Measurements from ENCODE around the gene MDH1. TPM values are rescaled to one million over a fixed set of nuclear protein-coding genes. Genes with fewer than 3 reads are reported as not detected.

MDH1 gene
- total and polyA plus RNA-seq, 9 of the 15 experiments (the other 6 are each of a cell fraction or from before 2014, with no cell fraction given) = 191 to 1,225 (median 284) TPM

DNA sequence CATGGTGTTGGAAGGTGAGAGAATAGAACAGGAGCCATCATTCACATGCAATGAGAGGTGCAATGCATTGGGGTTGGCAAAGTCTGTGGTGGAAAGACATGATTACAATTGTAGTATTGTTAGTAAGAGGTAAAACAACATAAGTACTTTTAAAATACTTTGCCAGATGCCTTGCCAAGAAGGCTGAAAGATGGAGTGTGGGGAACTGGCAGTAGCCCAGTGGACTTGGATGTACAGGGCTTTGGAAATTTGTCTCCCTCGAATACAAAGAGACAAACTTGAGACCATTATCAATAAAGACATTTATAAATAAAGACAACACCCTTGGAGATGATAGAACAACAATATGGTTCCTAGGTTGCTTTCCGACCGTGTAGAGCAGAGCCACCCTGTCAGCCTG, 62.0 kb downstream of the MDH1 start:
- no peaks in the 10 kb centered on the region for H3K4me1 ChIP-seq (replicated peaks in 1 of 2; ENCODE audit: control insufficient read depth in 2 of 2, insufficient read depth in 2 of 2, low read length in 2 of 2)
- no peaks in the 10 kb centered on the region for H3K9me3 ChIP-seq (replicated peaks; ENCODE audit: control insufficient read depth, insufficient read depth, low read depth, low read length)
- in situ Hi-C loops (cut with MboI) (no loop called here), intact Hi-C loops (cut with micrococcal nuclease) (no loop called here)
- BruUV-seq (replicated peaks) = no TSS peak
- ChIA-PET CTCF (ENCODE audit: low intra/inter-chr PET ratio) (no interaction called here), POLR2A (no interaction called here)
- no peaks in the 10 kb centered on the region; the same call in 1 of the 2 replicates for H4K20me1 ChIP-seq (replicated peaks; ENCODE audit: control insufficient read depth, insufficient read depth, low read length)
- no peak overlapping the region for H3K4me2 ChIP-seq (ENCODE audit: insufficient read depth, low read length)
- H2AFZ ChIP-seq (ENCODE audit: low read depth, low read length) = no peak overlapping the region
- ATAC-seq = no peak
- WGBS (ENCODE audit: insufficient coverage, low coverage, missing lambda C conversion rate) = 0% methylated on average over 3 of the region's 3 CpGs
- no peak overlapping the region for H3K27ac ChIP-seq (ENCODE audit: extremely low read depth, low read depth, low read length)
- FAIRE-seq = no peak
- H3K9ac ChIP-seq (ENCODE audit: insufficient read depth in 1 of 2, low read depth in 2 of 2, low read length in 2 of 2) = no peak overlapping the region
- no peaks in the 10 kb centered on the region for H3K27me3 ChIP-seq (ENCODE audit: control insufficient read depth in 2 of 2, insufficient read depth in 2 of 2, low read length in 2 of 2)
- H3K36me3 ChIP-seq (ENCODE audit: control insufficient read depth, insufficient read depth, low read length) = no peaks in the 10 kb centered on the region
- no peaks in the 10 kb centered on the region for H3K79me2 ChIP-seq (ENCODE audit: control insufficient read depth, insufficient read depth, low read length)
- H3K9me1 ChIP-seq (ENCODE audit: control insufficient read depth, insufficient read depth, low read length) = no peaks in the 10 kb centered on the region
- H3K4me3 ChIP-seq = no peak overlapping the region
- no peak for DNase-seq (ENCODE audit: extremely low read depth in 1 of 4, low spot score in 3 of 4)
- no peak for TF ChIP-seq PPARD (CRISPR knock-in tag; IDR thresholded peaks at IDR 0.05)
- no peak for TF ChIP-seq SMARCA5 (IDR thresholded peaks at IDR 0.05)
- TF ChIP-seq, protein P1, sequence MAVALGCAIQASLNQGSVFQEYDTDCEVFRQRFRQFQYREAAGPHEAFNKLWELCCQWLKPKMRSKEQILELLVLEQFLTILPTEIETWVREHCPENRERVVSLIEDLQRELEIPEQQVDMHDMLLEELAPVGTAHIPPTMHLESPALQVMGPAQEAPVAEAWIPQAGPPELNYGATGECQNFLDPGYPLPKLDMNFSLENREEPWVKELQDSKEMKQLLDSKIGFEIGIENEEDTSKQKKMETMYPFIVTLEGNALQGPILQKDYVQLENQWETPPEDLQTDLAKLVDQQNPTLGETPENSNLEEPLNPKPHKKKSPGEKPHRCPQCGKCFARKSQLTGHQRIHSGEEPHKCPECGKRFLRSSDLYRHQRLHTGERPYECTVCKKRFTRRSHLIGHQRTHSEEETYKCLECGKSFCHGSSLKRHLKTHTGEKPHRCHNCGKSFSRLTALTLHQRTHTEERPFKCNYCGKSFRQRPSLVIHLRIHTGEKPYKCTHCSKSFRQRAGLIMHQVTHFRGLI (CRISPR knock-in tag; IDR thresholded peaks at IDR 0.05) = no peak
- TF ChIP-seq EZH2 (IDR thresholded peaks at IDR 0.05; ENCODE audit: borderline replicate concordance, low read depth, low read length) = no peak
- TF ChIP-seq ARID3B (CRISPR knock-in tag; IDR thresholded peaks at IDR 0.05; ENCODE audit: borderline replicate concordance) = no peak
- TF ChIP-seq ZNF174 (CRISPR knock-in tag; IDR thresholded peaks at IDR 0.05) = no peak
- TF ChIP-seq KLF1 (tag; IDR thresholded peaks at IDR 0.05) = no peak
- TF ChIP-seq RCOR1 (IDR thresholded peaks at IDR 0.05; ENCODE audit: borderline replicate concordance in 1 of 2, low read depth in 2 of 2, low read length in 2 of 2) = no peak
- no peak for TF ChIP-seq PCBP2 (IDR thresholded peaks at IDR 0.05; ENCODE audit: low read depth, low read length, poor library complexity, severe bottlenecking)
- TF ChIP-seq PHF21A (IDR thresholded peaks at IDR 0.05; ENCODE audit: borderline replicate concordance, low read depth) = no peak
- TF ChIP-seq, protein P2, sequence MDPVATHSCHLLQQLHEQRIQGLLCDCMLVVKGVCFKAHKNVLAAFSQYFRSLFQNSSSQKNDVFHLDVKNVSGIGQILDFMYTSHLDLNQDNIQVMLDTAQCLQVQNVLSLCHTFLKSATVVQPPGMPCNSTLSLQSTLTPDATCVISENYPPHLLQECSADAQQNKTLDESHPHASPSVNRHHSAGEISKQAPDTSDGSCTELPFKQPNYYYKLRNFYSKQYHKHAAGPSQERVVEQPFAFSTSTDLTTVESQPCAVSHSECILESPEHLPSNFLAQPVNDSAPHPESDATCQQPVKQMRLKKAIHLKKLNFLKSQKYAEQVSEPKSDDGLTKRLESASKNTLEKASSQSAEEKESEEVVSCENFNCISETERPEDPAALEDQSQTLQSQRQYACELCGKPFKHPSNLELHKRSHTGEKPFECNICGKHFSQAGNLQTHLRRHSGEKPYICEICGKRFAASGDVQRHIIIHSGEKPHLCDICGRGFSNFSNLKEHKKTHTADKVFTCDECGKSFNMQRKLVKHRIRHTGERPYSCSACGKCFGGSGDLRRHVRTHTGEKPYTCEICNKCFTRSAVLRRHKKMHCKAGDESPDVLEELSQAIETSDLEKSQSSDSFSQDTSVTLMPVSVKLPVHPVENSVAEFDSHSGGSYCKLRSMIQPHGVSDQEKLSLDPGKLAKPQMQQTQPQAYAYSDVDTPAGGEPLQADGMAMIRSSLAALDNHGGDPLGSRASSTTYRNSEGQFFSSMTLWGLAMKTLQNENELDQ (CRISPR knock-in tag; IDR thresholded peaks at IDR 0.05; ENCODE audit: borderline replicate concordance) = no peak
- TF ChIP-seq ARHGAP35 (IDR thresholded peaks at IDR 0.05; ENCODE audit: partially characterized antibody) = no peak
- no peak for TF ChIP-seq E2F1 (CRISPR knock-in tag; IDR thresholded peaks at IDR 0.05)

Data from K562 (cell line).